Ramos (cell line): ENCODE results near the gene NRXN3.

Experiments used
- in situ Hi-C: fragments of 300-500 bp; cut with MboI; formaldehyde crosslinking; loops from one replicate; pipeline ENCODE4 v1.14.3; 2022; ENCODE audit warnings: low sequenced_read_pairs; ENCODE audit not compliant: unreplicated experiment

Gene NRXN3

GRCh38 chr14:79408696-79409095 is 1238.5 kb downstream of the NRXN3 start:
- in situ Hi-C loops: no loop called here

- in situ Hi-C loops: no loop called here
These were observed 1241.4 kb downstream of the NRXN3 start for GRCh38 chr14:79411403-79412174.

- in situ Hi-C loops: no loop called here
These were observed 1242.6 kb downstream of the NRXN3 start for GRCh38 chr14:79412822-79413221.

GRCh38 chr14:79413734-79414428 is 1243.7 kb downstream of the NRXN3 start:
- in situ Hi-C loops: no loop called here

GRCh38 chr14:79415726-79416125 is 1245.6 kb downstream of the NRXN3 start:
- in situ Hi-C loops: no loop called here

GRCh38 chr14:79417961-79418360 is 1247.8 kb downstream of the NRXN3 start:
- in situ Hi-C loops: no loop called here

GRCh38 chr14:79418649-79419415 is 1248.7 kb downstream of the NRXN3 start:
- in situ Hi-C loops: no loop called here

GRCh38 chr14:79419571-79420327 is 1249.6 kb downstream of the NRXN3 start:
- in situ Hi-C loops: no loop called here

- in situ Hi-C loops: no loop called here
These were observed 1250.6 kb downstream of the NRXN3 start for GRCh38 chr14:79420725-79421124.

- in situ Hi-C loops: no loop called here
These were observed 1251.6 kb downstream of the NRXN3 start for GRCh38 chr14:79421811-79422210.

GRCh38 chr14:79424462-79424861 is 1254.3 kb downstream of the NRXN3 start:
- in situ Hi-C loops: no loop called here

GRCh38 chr14:79426103-79426755 is 1256.1 kb downstream of the NRXN3 start:
- in situ Hi-C loops: no loop called here

- in situ Hi-C loops: no loop called here
These were observed 1262.5 kb downstream of the NRXN3 start for GRCh38 chr14:79432640-79433039.

- in situ Hi-C loops: no loop called here
These were observed 1266.2 kb downstream of the NRXN3 start for GRCh38 chr14:79436335-79436734.

GRCh38 chr14:79437951-79438350 is 1267.8 kb downstream of the NRXN3 start:
- in situ Hi-C loops: no loop called here

- in situ Hi-C loops: no loop called here
These were observed 1268.6 kb downstream of the NRXN3 start for GRCh38 chr14:79438696-79439342.

- in situ Hi-C loops: no loop called here
These were observed 1272.6 kb downstream of the NRXN3 start for GRCh38 chr14:79442786-79443185.

GRCh38 chr14:79443602-79444001 is 1273.4 kb downstream of the NRXN3 start:
- in situ Hi-C loops: no loop called here

GRCh38 chr14:79448960-79449359 is 1278.8 kb downstream of the NRXN3 start:
- in situ Hi-C loops: no loop called here
